K562 (cell line): ENCODE results near the gene ANO1. TPM values are rescaled to one million over a fixed set of nuclear protein-coding genes. Genes with fewer than 3 reads are reported as not detected.

Experiments used
- CBX3 ChIP-seq, 2 experiments: IDR thresholded peaks; 1 replicate in 1 of 2; 2 replicates in 1 of 2; pipeline ENCODE4 v1.6.1; 2012; ENCODE audit warnings: inconsistent platforms in 2 of 2, low read length in 2 of 2, borderline replicate concordance in 1 of 2, control low read depth in 1 of 2
- CREBBP ChIP-seq: IDR thresholded peaks from one replicate; pipeline ENCODE4 v1.6.1; 2012; ENCODE audit warnings: low read depth, mild to moderate bottlenecking, control low read depth, inconsistent platforms, low read length
- CSDE1 ChIP-seq, 2 experiments: fragments of 450-650 bp; IDR thresholded peaks; 2 replicates each; pipeline ENCODE4 v1.6.1; 2016; ENCODE audit warnings: mild to moderate bottlenecking in 1 of 2
- FOXP1 ChIP-seq: sonication (generic); formaldehyde crosslinking; IDR thresholded peaks from 2 replicates; pipeline ENCODE4 v1.8.0; 2022; ENCODE audit warnings: mild to moderate bottlenecking, missing genetic modification reagents
- GATA2 ChIP-seq: sonication (generic); formaldehyde crosslinking; IDR thresholded peaks from 2 replicates; pipeline ENCODE4 v1.4.0; 2020; ENCODE audit warnings: mild to moderate bottlenecking, missing genetic modification reagents
- HNRNPL ChIP-seq: fragments of 200-400 bp; formaldehyde crosslinking; IDR thresholded peaks from 2 replicates; pipeline ENCODE4 v1.6.1; 2017; ENCODE audit warnings: low read depth, mild to moderate bottlenecking, low read length
- MED1 ChIP-seq: sonication (generic); formaldehyde crosslinking; IDR thresholded peaks from 2 replicates; pipeline ENCODE4 v1.8.1; 2023; ENCODE audit warnings: missing genetic modification reagents, borderline replicate concordance
- MTF1 ChIP-seq: fragments of 250-450 bp; sonication (Bioruptor Pico); IDR thresholded peaks from 2 replicates; pipeline ENCODE4 v1.9.0; 2021; ENCODE audit warnings: moderate library complexity, mild to moderate bottlenecking, inconsistent platforms, borderline replicate concordance
- SP1 ChIP-seq: sonication (generic); formaldehyde crosslinking; IDR thresholded peaks from 2 replicates; pipeline ENCODE4 v1.8.1; 2022; ENCODE audit warnings: mild to moderate bottlenecking, missing genetic modification reagents
- XRCC3 ChIP-seq: fragments of 450-650 bp; IDR thresholded peaks from 2 replicates; pipeline ENCODE4 v1.6.1; 2017; ENCODE audit warnings: mild to moderate bottlenecking, moderate library complexity
- ZNF354B ChIP-seq: fragments of 250-450 bp; sonication (Bioruptor Pico); IDR thresholded peaks from 2 replicates; pipeline ENCODE4 v1.4.0; 2020
- polyA plus RNA-seq, 8 experiments: library from polyadenylated mRNA; depleted of rRNA in 4 of 8; stranded (reverse) in 5 of 8; unstranded in 3 of 8; fragments of >200 nt; fragmentation: Nextera tagmentation in 2 of 8; fragmentation: Illumina TruSeq in 1 of 8; extraction: Ambion mirVana in 2 of 8; extraction: Trizol in 1 of 8; gene quantifications; 2 replicates each; pipeline versions ENCODE4 v1.2.1 to v1.2.3, GENCODE V29; 2011 to 2014; ENCODE audit warnings: inconsistent platforms in 1 of 8, missing spikeins in 1 of 8
- total RNA-seq, 7 experiments: library from RNA; depleted of rRNA in 6 of 7; stranded (reverse); fragments of >200 nt in 6 of 7; fragmentation: Illumina TruSeq in 2 of 7; extraction: Trizol in 2 of 7; gene quantifications; 2 replicates each; pipeline versions ENCODE4 v1.2.1 to v1.2.3, GENCODE V29; 2011 to 2021; ENCODE audit warnings: low replicate concordance in 1 of 7
- TF ChIP-seq, protein P1 (sequence below): sonication (generic); formaldehyde crosslinking; IDR thresholded peaks from 2 replicates; pipeline ENCODE4 v1.8.1; 2023; ENCODE audit warnings: mild to moderate bottlenecking, missing genetic modification reagents, moderate library complexity
- TF ChIP-seq, protein P2 (sequence below): fragments of 250-450 bp; sonication (Bioruptor Pico); IDR thresholded peaks from 2 replicates; pipeline ENCODE4 v1.8.0; 2022; ENCODE audit warnings: inconsistent platforms, mild to moderate bottlenecking, moderate library complexity, borderline replicate concordance
- TF ChIP-seq, protein P3 (sequence below), 2 experiments: fragments of 450-650 bp; IDR thresholded peaks; 2 replicates each; pipeline ENCODE4 v1.6.1; 2016; ENCODE audit warnings: mild to moderate bottlenecking in 2 of 2, borderline replicate concordance in 1 of 2, low read depth in 1 of 2, moderate library complexity in 1 of 2
- TF ChIP-seq, protein P4 (sequence below): conservative IDR thresholded peaks from 2 replicates; pipeline ENCODE4 v1.6.1; 2011; ENCODE audit warnings: low read depth, mild to moderate bottlenecking, low read length; ENCODE audit not compliant: control insufficient read depth

ANO1 gene
- total and polyA plus RNA-seq, 9 of the 15 experiments (the other 6 are each of a cell fraction or from before 2014, with no cell fraction given), result not detected

DNA sequence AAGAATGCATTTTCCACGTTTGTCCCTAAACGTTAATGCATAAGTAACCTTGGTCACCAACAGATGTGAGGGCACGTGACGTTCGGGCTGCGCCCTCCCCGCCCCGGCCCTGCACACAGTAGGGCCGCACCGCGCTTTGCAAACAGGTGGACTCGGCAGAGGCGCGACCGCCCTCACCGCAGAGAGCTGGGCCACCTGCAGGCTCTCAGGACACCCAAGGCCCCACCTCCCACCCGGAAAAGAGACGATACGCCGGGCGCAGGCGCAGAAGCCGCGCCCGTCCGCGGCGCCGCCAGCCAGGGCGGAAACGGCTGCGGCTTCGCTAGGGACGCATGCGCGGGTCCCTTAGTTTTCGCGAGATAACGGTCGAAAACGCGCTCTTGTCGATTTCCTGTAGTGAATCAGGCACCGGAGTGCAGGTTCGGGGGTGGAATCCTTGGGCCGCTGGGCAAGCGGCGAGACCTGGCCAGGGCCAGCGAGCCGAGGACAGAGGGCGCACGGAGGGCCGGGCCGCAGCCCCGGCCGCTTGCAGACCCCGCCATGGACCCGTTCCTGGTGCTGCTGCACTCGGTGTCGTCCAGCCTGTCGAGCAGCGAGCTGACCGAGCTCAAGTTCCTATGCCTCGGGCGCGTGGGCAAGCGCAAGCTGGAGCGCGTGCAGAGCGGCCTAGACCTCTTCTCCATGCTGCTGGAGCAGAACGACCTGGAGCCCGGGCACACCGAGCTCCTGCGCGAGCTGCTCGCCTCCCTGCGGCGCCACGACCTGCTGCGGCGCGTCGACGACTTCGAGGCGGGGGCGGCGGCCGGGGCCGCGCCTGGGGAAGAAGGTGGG lies 125.0 kb downstream of the ANO1 start, which contains the start of gene FADD (continued):
- TF ChIP-seq, protein P1, sequence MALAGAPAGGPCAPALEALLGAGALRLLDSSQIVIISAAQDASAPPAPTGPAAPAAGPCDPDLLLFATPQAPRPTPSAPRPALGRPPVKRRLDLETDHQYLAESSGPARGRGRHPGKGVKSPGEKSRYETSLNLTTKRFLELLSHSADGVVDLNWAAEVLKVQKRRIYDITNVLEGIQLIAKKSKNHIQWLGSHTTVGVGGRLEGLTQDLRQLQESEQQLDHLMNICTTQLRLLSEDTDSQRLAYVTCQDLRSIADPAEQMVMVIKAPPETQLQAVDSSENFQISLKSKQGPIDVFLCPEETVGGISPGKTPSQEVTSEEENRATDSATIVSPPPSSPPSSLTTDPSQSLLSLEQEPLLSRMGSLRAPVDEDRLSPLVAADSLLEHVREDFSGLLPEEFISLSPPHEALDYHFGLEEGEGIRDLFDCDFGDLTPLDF, result no peak
- TF ChIP-seq ZNF354B, result no peak
- no peak for TF ChIP-seq XRCC3
- TF ChIP-seq, protein P2, sequence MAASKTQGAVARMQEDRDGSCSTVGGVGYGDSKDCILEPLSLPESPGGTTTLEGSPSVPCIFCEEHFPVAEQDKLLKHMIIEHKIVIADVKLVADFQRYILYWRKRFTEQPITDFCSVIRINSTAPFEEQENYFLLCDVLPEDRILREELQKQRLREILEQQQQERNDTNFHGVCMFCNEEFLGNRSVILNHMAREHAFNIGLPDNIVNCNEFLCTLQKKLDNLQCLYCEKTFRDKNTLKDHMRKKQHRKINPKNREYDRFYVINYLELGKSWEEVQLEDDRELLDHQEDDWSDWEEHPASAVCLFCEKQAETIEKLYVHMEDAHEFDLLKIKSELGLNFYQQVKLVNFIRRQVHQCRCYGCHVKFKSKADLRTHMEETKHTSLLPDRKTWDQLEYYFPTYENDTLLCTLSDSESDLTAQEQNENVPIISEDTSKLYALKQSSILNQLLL, result no peak
- no peak for TF ChIP-seq MED1 (CRISPR knock-in tag)
- TF ChIP-seq, protein P3, sequence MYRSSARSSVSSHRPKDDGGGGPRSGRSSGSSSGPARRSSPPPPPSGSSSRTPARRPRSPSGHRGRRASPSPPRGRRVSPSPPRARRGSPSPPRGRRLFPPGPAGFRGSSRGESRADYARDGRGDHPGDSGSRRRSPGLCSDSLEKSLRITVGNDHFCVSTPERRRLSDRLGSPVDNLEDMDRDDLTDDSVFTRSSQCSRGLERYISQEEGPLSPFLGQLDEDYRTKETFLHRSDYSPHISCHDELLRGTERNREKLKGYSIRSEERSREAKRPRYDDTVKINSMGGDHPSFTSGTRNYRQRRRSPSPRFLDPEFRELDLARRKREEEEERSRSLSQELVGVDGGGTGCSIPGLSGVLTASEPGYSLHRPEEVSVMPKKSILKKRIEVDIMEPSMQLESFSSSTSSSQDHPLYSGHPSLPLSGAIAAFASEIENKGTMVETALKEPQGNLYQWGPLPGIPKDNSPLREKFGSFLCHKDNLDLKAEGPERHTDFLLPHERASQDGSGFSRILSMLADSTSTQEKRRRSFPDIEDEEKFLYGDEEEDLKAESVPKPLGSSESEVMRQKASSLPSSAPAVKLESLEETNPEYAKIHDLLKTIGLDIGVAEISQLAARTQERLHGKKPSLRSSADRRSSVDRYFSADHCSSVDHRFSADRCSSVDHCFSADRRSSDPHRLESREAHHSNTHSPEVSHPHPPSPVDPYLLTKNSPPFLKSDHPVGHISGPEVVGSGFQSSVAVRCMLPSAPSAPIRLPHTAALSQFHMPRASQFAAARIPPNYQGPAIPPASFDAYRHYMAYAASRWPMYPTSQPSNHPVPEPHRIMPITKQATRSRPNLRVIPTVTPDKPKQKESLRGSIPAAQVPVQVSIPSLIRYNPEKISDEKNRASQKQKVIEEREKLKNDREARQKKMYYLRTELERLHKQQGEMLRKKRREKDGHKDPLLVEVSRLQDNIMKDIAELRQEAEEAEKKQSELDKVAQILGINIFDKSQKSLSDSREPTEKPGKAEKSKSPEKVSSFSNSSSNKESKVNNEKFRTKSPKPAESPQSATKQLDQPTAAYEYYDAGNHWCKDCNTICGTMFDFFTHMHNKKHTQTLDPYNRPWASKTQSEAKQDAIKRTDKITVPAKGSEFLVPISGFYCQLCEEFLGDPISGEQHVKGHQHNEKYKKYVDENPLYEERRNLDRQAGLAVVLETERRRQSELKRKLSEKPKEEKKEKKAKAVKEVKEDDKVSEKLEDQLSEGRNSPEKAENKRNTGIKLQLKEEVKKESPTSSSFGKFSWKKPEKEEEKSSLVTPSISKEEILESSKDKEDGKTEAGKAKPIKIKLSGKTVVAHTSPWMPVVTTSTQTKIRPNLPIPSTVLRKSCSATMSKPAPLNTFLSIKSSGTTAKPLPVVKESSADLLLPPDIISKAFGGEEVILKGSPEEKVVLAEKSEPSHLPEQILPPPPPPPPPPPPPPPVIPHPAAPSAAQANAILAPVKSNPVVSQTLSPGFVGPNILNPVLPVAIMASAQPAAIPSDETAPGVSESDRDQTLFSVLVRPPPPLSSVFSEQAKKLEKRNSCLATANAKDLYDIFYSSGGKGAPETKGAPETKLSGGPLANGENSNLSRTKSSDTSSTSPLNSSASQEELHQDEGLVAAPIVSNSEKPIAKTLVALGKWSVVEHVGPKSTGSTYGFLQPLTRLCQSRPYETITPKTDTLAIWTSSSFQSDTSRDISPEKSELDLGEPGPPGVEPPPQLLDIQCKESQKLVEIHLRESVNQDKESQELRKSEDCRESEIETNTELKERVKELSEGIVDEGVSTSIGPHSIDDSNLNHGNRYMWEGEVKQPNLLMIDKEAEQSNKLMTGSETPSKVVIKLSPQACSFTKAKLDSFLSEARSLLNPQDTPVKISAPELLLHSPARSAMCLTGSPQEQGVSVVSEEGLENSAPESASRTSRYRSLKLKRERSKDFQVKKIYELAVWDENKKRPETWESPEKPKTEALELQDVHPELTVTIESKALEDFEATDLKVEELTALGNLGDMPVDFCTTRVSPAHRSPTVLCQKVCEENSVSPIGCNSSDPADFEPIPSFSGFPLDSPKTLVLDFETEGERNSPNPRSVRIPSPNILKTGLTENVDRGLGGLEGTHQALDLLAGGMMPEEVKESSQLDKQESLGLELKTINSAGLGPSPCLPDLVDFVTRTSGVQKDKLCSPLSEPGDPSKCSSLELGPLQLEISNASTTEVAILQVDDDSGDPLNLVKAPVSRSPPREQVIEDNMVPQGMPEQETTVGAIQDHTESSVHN (IDR thresholded peaks at IDR 0.05; ENCODE audit: borderline replicate concordance in 1 of 2, low read depth in 1 of 2), result no peak
- no peak for TF ChIP-seq CREBBP
- peak; percentile 50; the same call in 1 of the 2 replicates for TF ChIP-seq SP1
- TF ChIP-seq CSDE1 (IDR thresholded peaks at IDR 0.05), result no peak
- TF ChIP-seq, protein P4, sequence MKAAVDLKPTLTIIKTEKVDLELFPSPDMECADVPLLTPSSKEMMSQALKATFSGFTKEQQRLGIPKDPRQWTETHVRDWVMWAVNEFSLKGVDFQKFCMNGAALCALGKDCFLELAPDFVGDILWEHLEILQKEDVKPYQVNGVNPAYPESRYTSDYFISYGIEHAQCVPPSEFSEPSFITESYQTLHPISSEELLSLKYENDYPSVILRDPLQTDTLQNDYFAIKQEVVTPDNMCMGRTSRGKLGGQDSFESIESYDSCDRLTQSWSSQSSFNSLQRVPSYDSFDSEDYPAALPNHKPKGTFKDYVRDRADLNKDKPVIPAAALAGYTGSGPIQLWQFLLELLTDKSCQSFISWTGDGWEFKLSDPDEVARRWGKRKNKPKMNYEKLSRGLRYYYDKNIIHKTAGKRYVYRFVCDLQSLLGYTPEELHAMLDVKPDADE, result peak; percentile 12; the same call in 1 of the 2 replicates
- TF ChIP-seq GATA2 (CRISPR knock-in tag), result peak; percentile 26; the same call in 1 of the 2 replicates
- peak in 1 of 2 experiments; percentile 11; a peak in 1 of 3 replicates for TF ChIP-seq CBX3 (IDR thresholded peaks at IDR 0.05; ENCODE audit: borderline replicate concordance in 1 of 2, low read length in 2 of 2)
- no peak; the same call in 1 of the 2 replicates for TF ChIP-seq HNRNPL
- TF ChIP-seq FOXP1, result peak; percentile 16; the same call in 1 of the 2 replicates
- no peak for TF ChIP-seq MTF1 (CRISPR knock-in tag)
